Measurements from ENCODE around the gene IKZF3.

IKZF3 gene

DNA sequence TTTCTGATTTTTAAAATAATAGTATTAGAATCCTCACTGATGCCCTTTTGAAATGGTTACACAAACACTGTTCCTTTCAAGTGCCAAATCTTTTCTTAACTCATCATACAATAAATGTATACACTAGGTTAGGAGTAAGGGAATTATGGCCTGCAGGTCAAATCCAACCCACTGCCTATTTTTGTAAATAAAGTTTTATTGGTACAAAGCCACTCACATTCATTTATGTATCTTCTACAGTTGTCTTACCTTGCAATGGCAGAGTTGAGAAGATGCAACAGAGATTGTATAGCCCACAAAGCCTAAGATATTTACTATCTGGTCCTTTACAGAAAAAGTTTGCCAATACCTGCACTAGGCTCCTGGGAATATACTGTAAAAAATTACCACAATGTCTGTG, 47.8 kb downstream of the IKZF3 start:
- DNase-seq (ENCODE audit: low spot score), result no peak

DNA sequence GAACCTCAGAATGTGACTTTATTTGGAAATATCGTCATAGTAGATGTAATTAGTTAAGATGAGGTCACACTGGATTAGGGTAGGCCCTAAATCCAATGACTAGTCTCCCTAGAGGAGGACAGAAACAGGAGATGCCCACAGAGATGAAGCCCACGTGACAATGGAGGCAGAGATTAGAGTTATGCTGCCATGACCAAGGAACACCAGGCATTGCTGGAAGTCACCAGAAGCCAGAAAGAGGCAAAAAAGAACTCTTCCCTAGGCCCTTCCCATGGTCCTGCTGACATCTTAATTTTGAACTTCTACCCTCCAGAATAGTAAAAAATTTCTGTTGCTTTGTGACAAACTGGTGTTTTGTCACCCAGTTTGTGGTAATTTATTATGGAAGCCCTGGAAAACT, 49.6 kb downstream of the IKZF3 start:
- no peak for DNase-seq (ENCODE audit: low spot score)

GRCh38 chr17:39813631-39814030, 50.5 kb downstream of the IKZF3 start:
- DNase-seq (ENCODE audit: low spot score), result peak; percentile 84

- no peak for DNase-seq (ENCODE audit: low spot score)
Measured at GRCh38 chr17:39812466-39812865, 51.6 kb downstream of the IKZF3 start.

GRCh38 chr17:39810939-39811728, 53.0 kb downstream of the IKZF3 start:
- DNase-seq (ENCODE audit: low spot score), result no peak

- no peak for DNase-seq (ENCODE audit: low spot score)
Measured at GRCh38 chr17:39809221-39809620, 54.9 kb downstream of the IKZF3 start.

- DNase-seq (ENCODE audit: low spot score), result no peak
Measured at GRCh38 chr17:39808409-39808997, 55.6 kb downstream of the IKZF3 start.

DNA sequence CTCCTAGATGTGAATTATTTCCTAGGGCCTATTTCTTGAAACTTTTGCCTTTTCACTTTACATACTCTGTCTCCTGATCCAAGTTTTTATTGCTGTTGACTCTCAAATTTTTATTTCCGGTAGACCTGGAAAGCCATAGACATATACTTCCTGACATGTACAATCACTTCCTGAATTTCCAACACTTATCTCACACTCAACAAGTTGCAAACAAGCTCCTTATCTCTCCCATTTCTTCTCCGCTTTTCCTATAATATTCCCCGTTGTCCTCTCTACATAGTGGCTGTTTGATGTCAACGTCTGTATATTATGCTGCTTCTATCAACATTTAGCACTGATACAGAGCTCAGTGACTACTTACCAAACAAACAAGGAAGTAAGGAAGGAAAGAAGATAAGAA, 59.3 kb downstream of the IKZF3 start:
- DNase-seq (ENCODE audit: low spot score), result no peak

DNA sequence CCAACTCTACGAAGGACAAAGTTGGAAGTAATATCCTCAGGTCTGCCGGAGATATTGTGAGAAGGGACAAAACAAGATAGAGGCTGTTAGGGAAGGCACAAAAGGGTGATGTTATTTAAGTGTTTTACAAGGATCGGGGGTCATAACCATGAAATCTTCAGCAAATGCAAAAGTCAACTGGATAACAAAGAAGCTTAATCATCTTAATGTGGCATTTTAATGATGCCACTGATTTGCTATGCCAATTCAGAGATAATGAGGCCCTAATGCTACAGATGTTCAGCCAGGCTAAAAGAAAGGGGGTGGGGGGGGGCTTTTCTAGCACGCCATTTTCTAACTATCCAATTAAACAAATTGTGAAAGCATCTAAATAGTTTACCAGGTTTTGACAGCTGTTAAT, 63.1 kb downstream of the IKZF3 start:
- DNase-seq (ENCODE audit: low spot score), result no peak

DNA sequence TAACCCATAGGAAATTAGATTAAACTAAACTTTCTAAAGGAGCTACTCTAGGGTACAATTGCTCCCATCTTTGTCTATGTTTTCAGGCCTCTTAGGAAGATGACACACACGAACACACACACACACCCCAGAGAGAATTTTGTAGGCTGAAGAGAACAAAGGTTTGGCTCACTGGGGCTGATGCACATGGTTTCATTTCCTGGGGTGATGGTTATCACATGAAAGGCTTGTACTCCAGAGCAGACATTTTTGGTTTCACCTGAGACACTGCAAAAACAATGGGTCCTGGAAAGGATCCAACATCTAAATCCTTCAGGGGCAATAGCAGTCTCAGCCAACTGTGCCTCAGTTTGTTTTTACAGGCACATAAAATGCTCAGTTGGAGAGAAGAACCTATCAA, 63.6 kb downstream of the IKZF3 start:
- DNase-seq (ENCODE audit: low spot score), result peak; percentile 78

DNA sequence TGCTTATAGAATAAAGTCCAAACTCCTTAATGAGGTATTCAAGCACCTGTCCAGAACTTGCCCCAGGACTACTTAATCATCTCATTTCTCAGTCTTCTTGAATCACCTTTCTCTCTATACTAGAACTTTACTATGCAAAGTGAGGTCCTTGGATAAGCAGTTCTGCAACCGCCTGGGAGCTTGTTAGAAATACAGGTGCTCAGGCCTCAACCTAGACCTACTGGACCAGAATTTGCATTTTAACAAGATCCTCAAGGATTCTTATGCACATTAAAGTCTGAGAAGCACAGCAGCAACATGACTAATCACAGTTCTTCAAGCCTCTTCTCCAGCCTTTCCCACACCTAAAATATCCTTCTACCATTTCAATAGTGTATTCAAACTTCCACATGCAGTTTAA, 64.7 kb downstream of the IKZF3 start:
- DNase-seq (ENCODE audit: low spot score), result no peak

GRCh38 chr17:39794249-39794970, 69.7 kb downstream of the IKZF3 start:
- no peak for DNase-seq (ENCODE audit: low spot score)

DNA sequence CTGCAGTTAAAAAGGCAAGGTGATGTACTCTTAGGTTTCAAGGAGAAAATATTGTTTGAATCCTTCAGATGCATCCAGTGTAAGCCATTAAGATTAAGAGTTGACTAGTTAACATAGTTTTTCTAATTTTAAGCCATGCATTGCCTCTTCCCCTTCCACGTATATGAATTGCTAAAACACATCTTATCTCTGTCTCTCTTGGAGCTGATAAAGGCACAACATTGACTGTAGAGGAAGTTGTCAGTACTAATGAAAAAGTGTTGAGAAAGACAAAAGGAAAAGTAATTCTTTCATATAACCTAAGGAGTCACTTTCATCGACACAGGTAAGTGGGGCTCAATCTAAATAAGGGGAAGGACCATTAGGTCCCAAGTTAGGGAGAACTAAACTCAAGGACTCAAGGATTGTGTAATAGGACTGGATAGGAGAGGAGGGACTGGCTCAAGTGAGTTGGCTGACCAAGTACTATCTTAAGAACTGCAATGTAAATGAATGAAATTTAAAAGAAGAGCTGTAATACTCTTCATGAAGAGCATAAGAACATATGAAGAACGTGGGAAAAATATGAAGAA, 70.7 kb downstream of the IKZF3 start:
- DNase-seq (ENCODE audit: low spot score), result no peak

- no peak for DNase-seq (ENCODE audit: low spot score)
Measured at GRCh38 chr17:39792526-39793221, 71.4 kb downstream of the IKZF3 start.

DNA sequence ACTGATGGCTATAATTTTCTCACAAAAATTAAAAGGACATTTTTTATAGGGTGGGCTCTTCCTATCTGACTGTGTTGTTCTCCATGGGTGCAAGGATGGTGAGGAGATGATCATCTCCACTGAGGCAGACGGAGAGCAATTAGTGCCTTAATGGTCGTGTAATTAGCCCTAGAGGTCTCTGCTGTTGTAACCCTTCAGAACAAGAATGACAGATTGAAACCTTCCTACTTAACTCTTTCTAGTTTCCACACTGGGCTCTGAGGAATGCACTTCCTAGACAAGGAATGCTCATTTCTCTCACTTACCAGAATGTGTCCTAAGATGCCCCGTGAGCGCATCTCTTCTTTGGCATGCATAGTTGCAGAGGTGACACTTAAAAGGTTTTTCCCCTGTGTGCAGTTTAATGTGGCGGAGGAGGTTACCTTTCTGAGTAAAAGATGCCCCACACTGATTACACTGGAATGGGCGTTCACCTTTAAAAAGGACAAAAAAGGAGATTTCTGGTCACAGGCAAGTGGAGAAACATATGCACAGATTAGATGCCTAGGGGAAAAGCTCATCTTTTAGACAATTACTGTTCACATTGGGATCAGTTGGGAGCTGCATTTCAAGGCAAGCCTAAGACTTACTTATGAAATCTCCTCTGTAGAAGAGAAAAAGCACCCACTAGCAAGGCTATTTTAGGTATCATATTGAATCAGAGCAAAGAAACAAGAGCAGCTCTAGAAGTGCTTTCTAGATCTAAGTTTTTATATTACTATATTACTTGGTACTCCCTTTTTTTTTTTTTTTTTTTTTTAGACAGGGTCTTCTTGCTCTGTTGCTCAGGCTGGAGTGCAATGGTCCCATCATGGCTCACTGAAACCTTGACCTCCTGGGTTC, 72.8 kb downstream of the IKZF3 start:
- peak; percentile 73 for DNase-seq (ENCODE audit: low spot score)

GRCh38 chr17:39787743-39788484, 76.2 kb downstream of the IKZF3 start:
- DNase-seq (ENCODE audit: low spot score), result no peak

DNA sequence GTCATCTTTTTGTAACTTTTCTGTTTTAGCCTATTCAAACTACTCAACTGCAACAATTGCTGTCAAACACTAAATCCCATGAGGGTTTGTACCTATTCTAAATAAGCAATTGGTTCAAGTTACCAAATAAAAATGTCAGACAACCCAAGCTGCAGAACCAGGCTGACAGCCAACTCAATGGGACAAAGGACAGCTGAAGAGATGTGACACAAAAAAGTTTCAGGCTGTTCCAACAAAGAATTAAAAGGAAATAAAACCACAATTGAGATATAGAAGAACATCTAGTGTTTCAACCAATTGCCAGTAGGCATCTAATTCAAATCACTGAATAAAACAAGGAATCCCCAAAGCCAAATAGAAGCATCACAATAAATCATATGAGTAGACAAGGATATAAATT, 77.1 kb downstream of the IKZF3 start:
- no peak for DNase-seq (ENCODE audit: low spot score)

DNA sequence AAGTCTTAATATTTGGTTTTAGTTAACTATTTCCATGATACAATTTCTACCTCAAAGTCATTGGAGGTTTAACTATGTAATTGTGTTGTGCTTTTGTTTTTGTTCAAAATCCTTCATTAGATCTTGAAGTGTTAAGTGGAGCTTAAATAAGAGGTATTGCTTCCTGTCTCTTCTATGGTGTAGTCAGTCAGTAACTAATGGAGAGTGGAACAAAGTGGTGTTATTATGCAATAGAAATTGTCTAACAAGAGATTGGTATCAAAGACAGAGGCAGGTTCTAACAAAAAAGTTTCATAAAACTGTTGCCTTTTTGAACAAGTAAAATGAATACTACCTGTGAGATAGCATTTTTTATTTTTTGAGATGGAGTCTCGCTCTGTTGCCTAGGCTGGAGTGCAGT, 81.1 kb downstream of the IKZF3 start:
- no peak for DNase-seq (ENCODE audit: low spot score)

- no peak for DNase-seq (ENCODE audit: low spot score)
Measured at GRCh38 chr17:39782481-39782880, 81.6 kb downstream of the IKZF3 start.

- no peak for DNase-seq (ENCODE audit: low spot score)
Measured at GRCh38 chr17:39781861-39782213, 82.3 kb downstream of the IKZF3 start.

Data from CD4-positive, alpha-beta T cell treated with Interleukin-15 for 4 hours (primary cell).